Trophoblast cell (in vitro differentiated cells and primary cell): ENCODE results near the gene ASCL1.

Source experiments
- DNase-seq, 2 donors: peaks; one replicate each; pipeline ENCODE4 v3.0.0-alpha.2; 2016
- H2AFZ ChIP-seq: 2 replicates; pipeline ENCODE4 v1.6.1; 2013; ENCODE audit warnings: low read length, moderate library complexity, mild to moderate bottlenecking; ENCODE audit not compliant: insufficient read depth, poor library complexity
- H2AK5ac ChIP-seq: 2 replicates; pipeline ENCODE4 v1.6.1; 2013; ENCODE audit warnings: mild to moderate bottlenecking, low read length
- H2BK120ac ChIP-seq: 2 replicates; pipeline ENCODE4 v1.6.1; 2013; ENCODE audit warnings: low read length, mild to moderate bottlenecking, moderate library complexity; ENCODE audit not compliant: insufficient read depth, poor library complexity
- H2BK12ac ChIP-seq: 2 replicates; pipeline ENCODE4 v1.6.1; 2013; ENCODE audit warnings: mild to moderate bottlenecking, low read length, moderate library complexity
- H2BK5ac ChIP-seq: 2 replicates; pipeline ENCODE4 v1.6.1; 2013; ENCODE audit warnings: low read length, low read depth, moderate library complexity, mild to moderate bottlenecking; ENCODE audit not compliant: poor library complexity
- H3K14ac ChIP-seq: 2 replicates; pipeline ENCODE4 v1.6.1; 2013; ENCODE audit warnings: mild to moderate bottlenecking, low read length
- H3K18ac ChIP-seq: 2 replicates; pipeline ENCODE4 v1.6.1; 2013; ENCODE audit warnings: mild to moderate bottlenecking, low read length
- H3K23ac ChIP-seq: 2 replicates; pipeline ENCODE4 v1.6.1; 2013; ENCODE audit warnings: low read length
- H3K27ac ChIP-seq: 2 replicates; pipeline ENCODE4 v1.5.1; 2013; ENCODE audit warnings: low read depth, mild to moderate bottlenecking, inconsistent platforms, low read length, moderate library complexity
- H3K27me3 ChIP-seq: 2 replicates; pipeline ENCODE4 v1.6.1; 2013; ENCODE audit warnings: inconsistent platforms, mild to moderate bottlenecking, low read length, moderate library complexity; ENCODE audit not compliant: insufficient read depth
- H3K36me3 ChIP-seq, 2 experiments: 1 replicate in 1 of 2; 2 replicates in 1 of 2; pipeline ENCODE4 v1.6.1; 2013; ENCODE audit warnings: low read length in 2 of 2, mild to moderate bottlenecking in 2 of 2, moderate library complexity in 1 of 2; ENCODE audit not compliant: insufficient read depth in 2 of 2, control insufficient read depth in 1 of 2
- H3K4ac ChIP-seq: 2 replicates; pipeline ENCODE4 v1.6.1; 2013; ENCODE audit warnings: low read depth, mild to moderate bottlenecking, low read length, moderate library complexity
- H3K4me1 ChIP-seq, 2 experiments: 1 replicate in 1 of 2; 2 replicates in 1 of 2; pipeline ENCODE4 v1.6.1; 2013; ENCODE audit warnings: low read length in 2 of 2, mild to moderate bottlenecking in 2 of 2, moderate library complexity in 1 of 2; ENCODE audit not compliant: insufficient read depth in 2 of 2, control insufficient read depth in 1 of 2
- H3K4me2 ChIP-seq: 2 replicates; pipeline ENCODE4 v1.6.1; 2013; ENCODE audit warnings: inconsistent platforms, mild to moderate bottlenecking, low read length, moderate library complexity
- H3K4me3 ChIP-seq: 2 replicates; pipeline ENCODE4 v1.5.1; 2013; ENCODE audit warnings: mild to moderate bottlenecking, low read depth, low read length, inconsistent platforms
- H3K79me1 ChIP-seq: one replicate; pipeline ENCODE4 v1.6.1; 2013; ENCODE audit warnings: low read length
- H3K79me2 ChIP-seq: 2 replicates; pipeline ENCODE4 v1.6.1; 2013; ENCODE audit warnings: low read length, mild to moderate bottlenecking; ENCODE audit not compliant: control insufficient read depth, insufficient read depth, poor library complexity
- H3K9ac ChIP-seq: 2 replicates; pipeline ENCODE4 v1.6.1; 2013; ENCODE audit warnings: mild to moderate bottlenecking, low read length
- H3K9me3 ChIP-seq: 2 replicates; pipeline ENCODE4 v1.6.1; 2013; ENCODE audit warnings: low read depth, mild to moderate bottlenecking, control low read depth, inconsistent platforms, low read length; ENCODE audit not compliant: insufficient read depth
- H4K12ac ChIP-seq: 2 replicates; pipeline ENCODE4 v1.6.1; 2013; ENCODE audit warnings: low read depth, mild to moderate bottlenecking, low read length, moderate library complexity
- H4K8ac ChIP-seq: 2 replicates; pipeline ENCODE4 v1.6.1; 2013; ENCODE audit warnings: low read depth, mild to moderate bottlenecking, low read length, moderate library complexity
- H4K91ac ChIP-seq: one replicate; pipeline ENCODE4 v1.6.1; 2013; ENCODE audit warnings: low read depth, mild to moderate bottlenecking, low read length, moderate library complexity
- WGBS: extraction: QIAGEN DNeasy Blood & Tissue Kit; methylation state at CpG from one replicate; pipeline ENCODE4 v1.1.7; 2013; ENCODE audit warnings: missing lambda C conversion rate; ENCODE audit not compliant: insufficient read length, insufficient coverage; ENCODE audit errors: extremely low coverage; 5-methylcytosine and 5-hydroxymethylcytosine counted together

The ASCL1 gene

DNA sequence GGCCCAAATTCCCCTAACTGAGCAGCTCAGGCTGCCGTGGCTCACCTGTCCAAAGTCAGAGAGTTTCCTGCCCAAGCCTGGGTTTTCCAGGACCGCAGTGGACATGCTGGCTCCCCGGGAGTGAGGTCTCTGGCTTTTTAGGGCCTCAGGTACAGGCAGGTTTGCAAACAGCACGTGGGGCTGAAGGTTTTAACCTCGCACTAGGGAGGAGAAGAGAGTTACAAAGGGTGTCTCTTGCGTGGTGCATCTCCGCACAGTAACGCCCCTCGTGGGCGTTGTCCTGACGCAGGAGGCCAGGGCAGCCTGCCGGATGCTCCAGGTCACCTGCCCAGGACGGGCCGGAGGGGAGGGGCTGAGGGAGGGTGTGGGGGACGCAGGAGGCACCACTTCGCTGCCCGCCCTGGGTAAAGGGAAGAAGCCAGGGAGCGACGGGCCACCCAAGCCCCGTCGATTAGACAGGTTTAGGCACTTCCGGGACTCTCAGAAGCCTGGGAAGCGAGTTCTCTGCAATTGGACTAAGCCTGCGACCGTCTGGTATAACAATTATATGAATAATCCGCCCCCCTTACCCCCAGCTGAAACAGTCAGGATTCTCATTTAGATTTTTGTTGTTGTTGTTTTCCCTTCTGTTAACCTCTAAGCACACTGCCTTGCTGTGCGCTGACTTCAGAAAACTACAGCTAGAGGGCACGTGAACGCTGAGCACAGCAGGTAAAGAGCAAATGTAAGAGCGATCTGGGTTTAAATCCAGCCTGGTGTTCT, 40.3 kb upstream of the ASCL1 start, which contains the start of gene PAH:
Gene PAH (minus strand): TSS at position 219 of the 762 bp plus-strand sequence. CDS start 114 bp downstream, at position 105.
- H3K79me2 ChIP-seq: no peaks in the 10 kb centered on the region
- no peak within 1 kb of the TSS for H4K8ac ChIP-seq
- H3K23ac ChIP-seq: no peak within 1 kb of the TSS
- H3K27me3 ChIP-seq: no peaks in the 10 kb centered on the region
- H3K79me1 ChIP-seq: no peaks in the 10 kb centered on the region
- H4K91ac ChIP-seq: no peak within 1 kb of the TSS
- no peak within 1 kb of the TSS for H3K18ac ChIP-seq
- no peak within 1 kb of the TSS for H3K9ac ChIP-seq
- no peaks in the 10 kb centered on the region for H3K9me3 ChIP-seq
- peak within 1 kb of the TSS; percentile 70 for H3K4me2 ChIP-seq
- peak within 1 kb of the TSS; percentile 32 for H3K4me3 ChIP-seq
- H3K14ac ChIP-seq: no peak within 1 kb of the TSS
- no peak within 1 kb of the TSS for H2BK5ac ChIP-seq
- H3K36me3 ChIP-seq: no peaks in the 10 kb centered on the region
- H2BK12ac ChIP-seq: no peak within 1 kb of the TSS
- H2BK120ac ChIP-seq: no peak within 1 kb of the TSS
- H3K27ac ChIP-seq: no peak within 1 kb of the TSS
- no peak within 1 kb of the TSS for H2AK5ac ChIP-seq
- no CpG with 5 or more reads among the region's 30 CpGs for WGBS
- H3K4me1 ChIP-seq: peaks cover 0 to 4% of the 10 kb centered on the region in 2 experiments
- peak in 1 of 2 donors; percentile 33 for DNase-seq
- peak within 1 kb of the TSS; percentile 56 for H2AFZ ChIP-seq
- no peak within 1 kb of the TSS for H3K4ac ChIP-seq
- no peak within 1 kb of the TSS for H4K12ac ChIP-seq

DNA sequence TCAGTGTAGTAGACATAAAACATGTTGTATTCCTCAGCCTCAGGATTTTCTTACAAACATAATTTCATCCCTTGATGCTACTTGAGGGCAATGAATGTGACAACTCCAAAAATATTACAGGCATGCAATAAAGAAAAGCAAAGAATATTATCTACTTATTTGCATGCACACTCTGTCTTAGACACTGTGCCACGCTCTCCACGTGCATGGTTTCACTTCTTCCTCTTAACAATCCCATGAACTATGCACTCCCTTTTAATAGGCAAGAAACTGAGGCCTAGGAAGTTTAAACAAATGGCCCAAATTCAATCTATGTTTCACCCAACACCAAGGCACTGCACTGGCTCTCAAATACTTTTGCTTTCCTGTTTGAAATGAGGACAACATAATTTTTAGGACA, 38.6 kb upstream of the ASCL1 start:
- H2AFZ ChIP-seq: no peak overlapping the region
- H2BK5ac ChIP-seq: no peak overlapping the region
- no peak overlapping the region for H3K18ac ChIP-seq
- H3K79me2 ChIP-seq: no peaks in the 10 kb centered on the region
- H2BK120ac ChIP-seq: no peak overlapping the region
- no peak overlapping the region for H3K9ac ChIP-seq
- H4K8ac ChIP-seq: no peak overlapping the region
- no peak for DNase-seq
- H3K36me3 ChIP-seq: no peaks in the 10 kb centered on the region
- no peak overlapping the region for H3K4me2 ChIP-seq
- H3K14ac ChIP-seq: no peak overlapping the region
- no peak overlapping the region for H2BK12ac ChIP-seq
- no peak overlapping the region for H3K4ac ChIP-seq
- H4K12ac ChIP-seq: no peak overlapping the region
- no peak overlapping the region for H3K4me3 ChIP-seq
- H3K9me3 ChIP-seq: no peaks in the 10 kb centered on the region
- no peaks in the 10 kb centered on the region for H3K27me3 ChIP-seq
- no peak overlapping the region for H2AK5ac ChIP-seq
- H3K27ac ChIP-seq: no peak overlapping the region
- H3K79me1 ChIP-seq: no peaks in the 10 kb centered on the region
- peaks cover 0 to 4% of the 10 kb centered on the region in 2 experiments for H3K4me1 ChIP-seq
- no peak overlapping the region for H3K23ac ChIP-seq
- no peak overlapping the region for H4K91ac ChIP-seq
- no CpG with 5 or more reads among the region's 2 CpGs for WGBS

DNA sequence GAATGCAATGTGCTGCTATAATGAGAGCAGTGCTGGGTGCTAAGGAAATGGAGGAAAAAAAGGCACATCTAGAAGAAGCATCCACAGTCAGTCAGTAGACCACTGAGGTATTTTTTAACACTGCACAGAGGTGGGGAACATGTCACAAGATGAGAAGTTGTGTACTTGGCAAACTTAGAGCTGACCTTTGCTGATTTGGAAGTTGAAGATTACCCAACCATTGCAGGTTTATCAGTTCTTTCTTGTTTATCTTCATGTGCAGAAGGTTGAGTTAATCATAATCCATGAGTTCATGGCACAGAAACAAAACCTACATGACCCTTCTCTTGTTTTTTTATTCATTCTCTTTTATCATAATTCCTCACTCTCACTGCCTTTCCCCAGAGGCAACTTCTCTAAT, 37.2 kb upstream of the ASCL1 start:
- Histone ChIP-seq H3K18ac (no peak overlapping the region), H3K27ac (no peak overlapping the region), H3K4me2 (no peak overlapping the region), H3K4ac (no peak overlapping the region), H4K12ac (no peak overlapping the region), H3K9me3 (no peaks in the 10 kb centered on the region), H3K27me3 (no peaks in the 10 kb centered on the region), H4K8ac (no peak overlapping the region), H3K9ac (no peak overlapping the region), H3K36me3 (no peaks in the 10 kb centered on the region), H3K14ac (no peak overlapping the region), H3K79me2 (no peaks in the 10 kb centered on the region), H3K4me3 (no peak overlapping the region), H4K91ac (no peak overlapping the region), H2AK5ac (no peak overlapping the region), H3K23ac (no peak overlapping the region), H2AFZ (no peak overlapping the region), H2BK120ac (no peak overlapping the region), H3K79me1 (no peaks in the 10 kb centered on the region), H2BK12ac (no peak overlapping the region), H2BK5ac (no peak overlapping the region), H3K4me1 (peaks cover 0 to 4% of the 10 kb centered on the region in 2 experiments)
- no peak for DNase-seq

DNA sequence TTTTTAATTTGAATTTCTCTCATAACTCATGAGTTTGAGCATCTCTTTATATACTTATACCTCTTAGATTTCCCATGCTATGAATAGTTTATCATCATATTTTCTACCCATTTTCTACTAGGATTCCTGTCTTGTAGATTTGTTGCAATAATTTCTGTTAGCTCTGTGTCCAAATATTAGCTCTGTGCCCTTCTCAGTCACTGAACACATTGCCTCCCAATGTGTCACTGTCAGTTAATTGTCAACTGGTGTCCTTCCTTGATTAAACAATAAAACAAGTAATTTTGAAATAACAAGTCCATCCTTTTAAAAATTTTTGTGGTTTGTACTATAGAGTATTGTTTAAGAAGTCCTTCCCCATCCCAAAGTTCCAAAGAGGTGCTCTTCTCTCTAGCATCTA, 36.2 kb upstream of the ASCL1 start:
- Histone ChIP-seq H4K91ac (no peak overlapping the region), H3K4me1 (peaks cover 0 to 4% of the 10 kb centered on the region in 2 experiments), H3K9ac (no peak overlapping the region), H3K27ac (no peak overlapping the region), H3K18ac (no peak overlapping the region), H3K14ac (no peak overlapping the region), H3K79me1 (no peaks in the 10 kb centered on the region), H2AK5ac (no peak overlapping the region), H2BK120ac (no peak overlapping the region), H3K23ac (no peak overlapping the region), H4K8ac (no peak overlapping the region), H2BK5ac (no peak overlapping the region), H3K4ac (no peak overlapping the region), H2AFZ (no peak overlapping the region), H4K12ac (no peak overlapping the region), H3K79me2 (no peaks in the 10 kb centered on the region), H2BK12ac (no peak overlapping the region), H3K4me2 (no peak overlapping the region), H3K27me3 (no peaks in the 10 kb centered on the region), H3K4me3 (no peak overlapping the region), H3K9me3 (no peaks in the 10 kb centered on the region), H3K36me3 (no peaks in the 10 kb centered on the region)
- no peak for DNase-seq
